K562 (cell line): ENCODE data around the gene LCE2C. TPM values are rescaled to one million over a fixed set of nuclear protein-coding genes. Genes with fewer than 3 reads are reported as not detected.

Experiments used
- CHD7 ChIP-seq: fragments of 200-600 bp; sonication (generic); IDR thresholded peaks from one replicate; pipeline ENCODE4 v1.6.1; 2012; ENCODE audit warnings: mild to moderate bottlenecking, low read depth, low read length, inconsistent platforms
- GATAD2B ChIP-seq: fragments of 450-650 bp; IDR thresholded peaks from 2 replicates; pipeline ENCODE4 v1.6.1; 2017; ENCODE audit warnings: mild to moderate bottlenecking, borderline replicate concordance
- RUNX1 ChIP-seq: sonication (generic); IDR thresholded peaks from 2 replicates; pipeline ENCODE4 v1.6.1; 2016; ENCODE audit warnings: antibody characterized with exemption, low read depth
- polyA plus RNA-seq, 8 experiments: library from polyadenylated mRNA; depleted of rRNA in 4 of 8; stranded (reverse) in 5 of 8; unstranded in 3 of 8; fragments of >200 nt; fragmentation: Nextera tagmentation in 2 of 8; fragmentation: Illumina TruSeq in 1 of 8; extraction: Ambion mirVana in 2 of 8; extraction: Trizol in 1 of 8; gene quantifications; 2 replicates each; pipeline versions ENCODE4 v1.2.1 to v1.2.3, GENCODE V29; 2011 to 2014; ENCODE audit warnings: inconsistent platforms in 1 of 8, missing spikeins in 1 of 8
- total RNA-seq, 7 experiments: library from RNA; depleted of rRNA in 6 of 7; stranded (reverse); fragments of >200 nt in 6 of 7; fragmentation: Illumina TruSeq in 2 of 7; extraction: Trizol in 2 of 7; gene quantifications; 2 replicates each; pipeline versions ENCODE4 v1.2.1 to v1.2.3, GENCODE V29; 2011 to 2021; ENCODE audit warnings: low replicate concordance in 1 of 7

Gene LCE2C
- total and polyA plus RNA-seq, 9 of the 15 experiments (the other 6 are each of a cell fraction or from before 2014, with no cell fraction given), result not detected

GRCh38 chr1:152725261-152725660 is 50.2 kb downstream of the LCE2C start (continued):
- TF ChIP-seq CHD7, result no peak
- no peak for TF ChIP-seq GATAD2B
- no peak for TF ChIP-seq RUNX1

Other genes with a start within 250 kb of the LCE2C start
Only the 7 nearest of the 22 such genes appear.
- gene LCE3C, start 75.0 kb upstream of the LCE2C start, total RNA-seq (2014; rRNA removed), result not detected in 2 replicates
- gene LCE3C, start 75.0 kb upstream of the LCE2C start, total RNA-seq (2014; rRNA removed; fragmentation: Illumina TruSeq; extraction: Trizol), result not detected in 2 replicates
- gene LCE3C, start 75.0 kb upstream of the LCE2C start, total RNA-seq (2015; rRNA removed; fragmentation: Illumina TruSeq; extraction: Trizol), result not detected in 2 replicates
- not detected in 2 replicates for gene LCE3C, start 75.0 kb upstream of the LCE2C start, total RNA-seq (2021)
- not detected in 2 replicates for gene LCE3C, start 75.0 kb upstream of the LCE2C start, polyA plus RNA-seq (2011; rRNA removed)
- not detected in 2 replicates for gene LCE3C, start 75.0 kb upstream of the LCE2C start, polyA plus RNA-seq (2014; fragmentation: Illumina TruSeq; extraction: Trizol)
- not detected for gene LCE3C, start 75.0 kb upstream of the LCE2C start, polyA plus RNA-seq (2014; fragmentation: Nextera tagmentation; extraction: Ambion mirVana)
- gene LCE3C, start 75.0 kb upstream of the LCE2C start, polyA plus RNA-seq (2014; rRNA removed), result not detected in 2 replicates
- gene LCE3B, start 61.5 kb upstream of the LCE2C start, total RNA-seq (2014; rRNA removed), result not detected in 2 replicates
- gene LCE3B, start 61.5 kb upstream of the LCE2C start, total RNA-seq (2014; rRNA removed; fragmentation: Illumina TruSeq; extraction: Trizol), result not detected in 2 replicates
- not detected in 2 replicates for gene LCE3B, start 61.5 kb upstream of the LCE2C start, total RNA-seq (2015; rRNA removed; fragmentation: Illumina TruSeq; extraction: Trizol)
- not detected in 2 replicates for gene LCE3B, start 61.5 kb upstream of the LCE2C start, total RNA-seq (2021)
- not detected in 2 replicates for gene LCE3B, start 61.5 kb upstream of the LCE2C start, polyA plus RNA-seq (2011; rRNA removed)
- gene LCE3B, start 61.5 kb upstream of the LCE2C start, polyA plus RNA-seq (2014; fragmentation: Illumina TruSeq; extraction: Trizol), result not detected in 2 replicates
- gene LCE3B, start 61.5 kb upstream of the LCE2C start, polyA plus RNA-seq (2014; fragmentation: Nextera tagmentation; extraction: Ambion mirVana), result not detected
- gene LCE3B, start 61.5 kb upstream of the LCE2C start, polyA plus RNA-seq (2014; rRNA removed), result not detected in 2 replicates
- gene LCE3A, start 52.2 kb upstream of the LCE2C start, total RNA-seq (2014; rRNA removed), result not detected in 2 replicates
- not detected in 2 replicates for gene LCE3A, start 52.2 kb upstream of the LCE2C start, total RNA-seq (2014; rRNA removed; fragmentation: Illumina TruSeq; extraction: Trizol)
- gene LCE3A, start 52.2 kb upstream of the LCE2C start, total RNA-seq (2015; rRNA removed; fragmentation: Illumina TruSeq; extraction: Trizol), result not detected in 2 replicates
- gene LCE3A, start 52.2 kb upstream of the LCE2C start, total RNA-seq (2021), result not detected in 2 replicates
- gene LCE3A, start 52.2 kb upstream of the LCE2C start, polyA plus RNA-seq (2011; rRNA removed), result not detected in 2 replicates
- gene LCE3A, start 52.2 kb upstream of the LCE2C start, polyA plus RNA-seq (2014; fragmentation: Illumina TruSeq; extraction: Trizol), result not detected in 2 replicates
- not detected for gene LCE3A, start 52.2 kb upstream of the LCE2C start, polyA plus RNA-seq (2014; fragmentation: Nextera tagmentation; extraction: Ambion mirVana)
- not detected in 2 replicates for gene LCE3A, start 52.2 kb upstream of the LCE2C start, polyA plus RNA-seq (2014; rRNA removed)
- gene LCE2D, start 11.9 kb upstream of the LCE2C start, total RNA-seq (2014; rRNA removed), result not detected in 2 replicates
- gene LCE2D, start 11.9 kb upstream of the LCE2C start, total RNA-seq (2014; rRNA removed; fragmentation: Illumina TruSeq; extraction: Trizol), result not detected in 2 replicates
- gene LCE2D, start 11.9 kb upstream of the LCE2C start, total RNA-seq (2015; rRNA removed; fragmentation: Illumina TruSeq; extraction: Trizol), result not detected in 2 replicates
- gene LCE2D, start 11.9 kb upstream of the LCE2C start, total RNA-seq (2021), result not detected in 2 replicates
- not detected in 2 replicates for gene LCE2D, start 11.9 kb upstream of the LCE2C start, polyA plus RNA-seq (2011; rRNA removed)
- not detected in 2 replicates for gene LCE2D, start 11.9 kb upstream of the LCE2C start, polyA plus RNA-seq (2014; fragmentation: Illumina TruSeq; extraction: Trizol)
- gene LCE2D, start 11.9 kb upstream of the LCE2C start, polyA plus RNA-seq (2014; fragmentation: Nextera tagmentation; extraction: Ambion mirVana), result not detected
- not detected in 2 replicates for gene LCE2D, start 11.9 kb upstream of the LCE2C start, polyA plus RNA-seq (2014; rRNA removed)
- not detected in 2 replicates for gene LCE2B, start 10.8 kb downstream of the LCE2C start, total RNA-seq (2014; rRNA removed)
- gene LCE2B, start 10.8 kb downstream of the LCE2C start, total RNA-seq (2014; rRNA removed; fragmentation: Illumina TruSeq; extraction: Trizol), result not detected in 2 replicates
- not detected in 2 replicates for gene LCE2B, start 10.8 kb downstream of the LCE2C start, total RNA-seq (2015; rRNA removed; fragmentation: Illumina TruSeq; extraction: Trizol)
- gene LCE2B, start 10.8 kb downstream of the LCE2C start, total RNA-seq (2021), result not detected in 2 replicates
- gene LCE2B, start 10.8 kb downstream of the LCE2C start, polyA plus RNA-seq (2011; rRNA removed), result not detected in 2 replicates
- not detected in 2 replicates for gene LCE2B, start 10.8 kb downstream of the LCE2C start, polyA plus RNA-seq (2014; fragmentation: Illumina TruSeq; extraction: Trizol)
- not detected for gene LCE2B, start 10.8 kb downstream of the LCE2C start, polyA plus RNA-seq (2014; fragmentation: Nextera tagmentation; extraction: Ambion mirVana)
- gene LCE2B, start 10.8 kb downstream of the LCE2C start, polyA plus RNA-seq (2014; rRNA removed), result not detected in 2 replicates
- not detected in 2 replicates for gene LCE2A, start 23.1 kb downstream of the LCE2C start, total RNA-seq (2014; rRNA removed)
- not detected in 2 replicates for gene LCE2A, start 23.1 kb downstream of the LCE2C start, total RNA-seq (2014; rRNA removed; fragmentation: Illumina TruSeq; extraction: Trizol)
- gene LCE2A, start 23.1 kb downstream of the LCE2C start, total RNA-seq (2015; rRNA removed; fragmentation: Illumina TruSeq; extraction: Trizol), result not detected in 2 replicates
- not detected in 2 replicates for gene LCE2A, start 23.1 kb downstream of the LCE2C start, total RNA-seq (2021)
- not detected in 2 replicates for gene LCE2A, start 23.1 kb downstream of the LCE2C start, polyA plus RNA-seq (2011; rRNA removed)
- not detected in 2 replicates for gene LCE2A, start 23.1 kb downstream of the LCE2C start, polyA plus RNA-seq (2014; fragmentation: Illumina TruSeq; extraction: Trizol)
- gene LCE2A, start 23.1 kb downstream of the LCE2C start, polyA plus RNA-seq (2014; fragmentation: Nextera tagmentation; extraction: Ambion mirVana), result not detected
- not detected in 2 replicates for gene LCE2A, start 23.1 kb downstream of the LCE2C start, polyA plus RNA-seq (2014; rRNA removed)
- gene LCE4A, start 32.9 kb downstream of the LCE2C start, total RNA-seq (2014; rRNA removed), result not detected in 2 replicates
- gene LCE4A, start 32.9 kb downstream of the LCE2C start, total RNA-seq (2014; rRNA removed; fragmentation: Illumina TruSeq; extraction: Trizol), result not detected in 2 replicates
- not detected in 2 replicates for gene LCE4A, start 32.9 kb downstream of the LCE2C start, total RNA-seq (2015; rRNA removed; fragmentation: Illumina TruSeq; extraction: Trizol)
- gene LCE4A, start 32.9 kb downstream of the LCE2C start, total RNA-seq (2021), result not detected in 2 replicates
- gene LCE4A, start 32.9 kb downstream of the LCE2C start, polyA plus RNA-seq (2011; rRNA removed), result not detected in 2 replicates
- not detected in 2 replicates for gene LCE4A, start 32.9 kb downstream of the LCE2C start, polyA plus RNA-seq (2014; fragmentation: Illumina TruSeq; extraction: Trizol)
- gene LCE4A, start 32.9 kb downstream of the LCE2C start, polyA plus RNA-seq (2014; fragmentation: Nextera tagmentation; extraction: Ambion mirVana), result not detected
- not detected in 2 replicates for gene LCE4A, start 32.9 kb downstream of the LCE2C start, polyA plus RNA-seq (2014; rRNA removed)